Measurements from ENCODE around the gene C17orf100. TPM values are rescaled to one million over a fixed set of nuclear protein-coding genes. Genes with fewer than 3 reads are reported as not detected.
"Not testable (repeated sequence)": the region's sequence is repeated elsewhere in the genome, so short reads cannot be mapped to it uniquely, and the experiment has no call there.

The C17orf100 gene
- total RNA-seq, 3 donors from 2014 or later = 2.2 to 2.7 (median 2.3) TPM

- Histone ChIP-seq H3K4me1 (ENCODE audit: low read depth) (no peaks in the 10 kb centered on the region), H3K36me3 (ENCODE audit: low read depth) (no peaks in the 10 kb centered on the region), H3K9me3 (no peaks in the 10 kb centered on the region), H3K4me3 (no peak overlapping the region)
- DNase-seq (no peak), ATAC-seq (no peak)
- no peak for TF ChIP-seq CTCF (IDR thresholded peaks at IDR 0.05)
- intact Hi-C loops (cut with DNase I, micrococcal nuclease) = no loop called here
Observed at GRCh38 chr17:6690641-6691040, 39.1 kb downstream of the C17orf100 start.

DNA sequence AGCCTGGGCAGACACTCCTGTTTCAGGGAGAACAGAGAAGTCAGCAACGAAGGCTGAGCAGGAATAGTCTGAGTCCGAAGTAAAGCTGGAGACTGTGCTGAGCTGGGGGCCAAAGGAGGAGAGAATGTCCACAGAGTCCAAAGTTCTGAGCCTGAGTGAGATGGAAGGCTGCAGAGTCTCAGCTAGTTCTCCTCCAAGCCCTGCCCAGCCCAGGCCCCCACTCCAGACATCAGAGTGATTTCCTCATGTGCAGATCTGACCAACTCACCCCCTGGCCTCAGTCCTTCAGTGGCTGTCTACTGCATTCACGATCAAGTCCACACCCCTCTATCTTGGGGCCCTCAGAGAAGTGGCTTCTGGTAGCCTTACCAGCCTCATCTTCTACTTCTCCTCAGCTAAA lies 40.0 kb downstream of the C17orf100 start:
- H3K36me3 ChIP-seq (ENCODE audit: low read depth) = no peaks in the 10 kb centered on the region
- no peak for ATAC-seq
- H3K9me3 ChIP-seq = no peaks in the 10 kb centered on the region
- no peaks in the 10 kb centered on the region for H3K4me1 ChIP-seq (ENCODE audit: low read depth)
- H3K4me3 ChIP-seq = no peak overlapping the region
- no peak for TF ChIP-seq CTCF (IDR thresholded peaks at IDR 0.05)
- no peak for DNase-seq
- intact Hi-C loops (cut with DNase I, micrococcal nuclease) = no loop called here

GRCh38 chr17:6691958-6692357 lies 40.4 kb downstream of the C17orf100 start:
- ATAC-seq; DNase-seq; H3K9me3 ChIP-seq; H3K4me1 ChIP-seq (ENCODE audit: low read depth); H3K4me3 ChIP-seq; intact Hi-C loops (cut with DNase I, micrococcal nuclease); H3K36me3 ChIP-seq (ENCODE audit: low read depth): not testable (repeated sequence)

DNA sequence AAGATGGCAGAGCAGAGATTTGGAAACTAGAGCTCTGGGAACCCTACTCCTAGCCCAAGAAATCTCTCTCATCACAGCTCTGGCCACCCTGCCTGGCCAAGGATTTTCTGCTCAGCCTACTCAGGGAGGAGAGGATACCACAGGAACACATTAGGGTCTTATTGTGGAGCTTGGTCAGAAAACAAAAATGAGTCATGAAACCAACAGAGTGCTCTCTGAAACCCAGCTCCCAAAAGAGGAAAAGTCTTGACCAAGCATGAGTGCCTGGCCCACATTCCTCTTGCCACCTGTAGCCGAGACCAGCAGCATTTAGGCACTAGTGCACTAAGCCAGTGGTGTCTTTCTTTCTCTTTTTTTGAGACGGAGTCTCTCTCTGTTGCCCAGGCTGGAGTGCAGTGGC lies 43.5 kb downstream of the C17orf100 start:
- no peak for TF ChIP-seq CTCF (IDR thresholded peaks at IDR 0.05)
- intact Hi-C loops (cut with DNase I, micrococcal nuclease) = no loop called here
- no peaks in the 10 kb centered on the region for H3K4me1 ChIP-seq (ENCODE audit: low read depth)
- no peak overlapping the region for H3K4me3 ChIP-seq
- DNase-seq (no peak), ATAC-seq (no peak)
- no peaks in the 10 kb centered on the region for H3K36me3 ChIP-seq (ENCODE audit: low read depth)
- H3K9me3 ChIP-seq = no peaks in the 10 kb centered on the region

GRCh38 chr17:6695565-6695964 lies 44.0 kb downstream of the C17orf100 start:
- DNase-seq = no peak
- intact Hi-C loops (cut with DNase I, micrococcal nuclease) = no loop called here
- TF ChIP-seq CTCF (IDR thresholded peaks at IDR 0.05) = no peak

DNA sequence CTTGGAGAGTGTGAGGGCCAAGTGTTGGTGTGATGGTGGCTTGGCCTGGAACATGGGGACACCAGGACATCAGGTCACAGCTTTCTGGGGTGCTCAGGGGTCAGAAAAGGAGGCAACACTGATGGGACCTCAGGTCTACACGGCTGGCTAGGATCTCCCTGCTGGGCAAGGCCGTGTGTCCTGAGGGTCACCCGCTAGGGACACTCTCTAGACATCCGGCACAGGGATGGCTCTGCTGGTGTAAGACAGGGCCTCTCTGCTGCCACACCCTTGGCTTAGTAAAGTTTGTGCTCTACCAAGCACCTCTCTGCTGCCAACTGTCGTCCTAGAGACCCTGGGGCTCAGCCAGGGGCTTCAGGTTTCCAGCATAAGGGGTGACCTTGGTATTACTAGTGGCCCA lies 45.3 kb downstream of the C17orf100 start:
- no peaks in the 10 kb centered on the region for H3K9me3 ChIP-seq
- DNase-seq (no peak), ATAC-seq (no peak)
- intact Hi-C loops (cut with DNase I, micrococcal nuclease) = no loop called here
- H3K36me3 ChIP-seq (ENCODE audit: low read depth) = no peaks in the 10 kb centered on the region
- H3K4me3 ChIP-seq = no peak overlapping the region
- H3K4me1 ChIP-seq (ENCODE audit: low read depth) = no peaks in the 10 kb centered on the region
- no peak for TF ChIP-seq CTCF (IDR thresholded peaks at IDR 0.05)

More at GRCh38 chr17:6695565-6695964, 44.0 kb downstream of the C17orf100 start:
- H3K4me1 ChIP-seq (ENCODE audit: low read depth) = no peaks in the 10 kb centered on the region
- H3K4me3 ChIP-seq = no peak overlapping the region
- H3K9me3 ChIP-seq = no peaks in the 10 kb centered on the region
- H3K36me3 ChIP-seq (ENCODE audit: low read depth) = no peaks in the 10 kb centered on the region
- no peak for ATAC-seq

All from mucosa of descending colon (tissue), 3 donors.